NCI-H345 (cell line): ENCODE results near the gene AHNAK2.
A peak's percentile ranks its signal among the peaks of the same experiment; 100 is the strongest.

Experiments
- DNase-seq: peaks from one replicate; lab custom pipeline; 2025; lab: John Stamatoyannopoulos, UW

AHNAK2 gene

DNA sequence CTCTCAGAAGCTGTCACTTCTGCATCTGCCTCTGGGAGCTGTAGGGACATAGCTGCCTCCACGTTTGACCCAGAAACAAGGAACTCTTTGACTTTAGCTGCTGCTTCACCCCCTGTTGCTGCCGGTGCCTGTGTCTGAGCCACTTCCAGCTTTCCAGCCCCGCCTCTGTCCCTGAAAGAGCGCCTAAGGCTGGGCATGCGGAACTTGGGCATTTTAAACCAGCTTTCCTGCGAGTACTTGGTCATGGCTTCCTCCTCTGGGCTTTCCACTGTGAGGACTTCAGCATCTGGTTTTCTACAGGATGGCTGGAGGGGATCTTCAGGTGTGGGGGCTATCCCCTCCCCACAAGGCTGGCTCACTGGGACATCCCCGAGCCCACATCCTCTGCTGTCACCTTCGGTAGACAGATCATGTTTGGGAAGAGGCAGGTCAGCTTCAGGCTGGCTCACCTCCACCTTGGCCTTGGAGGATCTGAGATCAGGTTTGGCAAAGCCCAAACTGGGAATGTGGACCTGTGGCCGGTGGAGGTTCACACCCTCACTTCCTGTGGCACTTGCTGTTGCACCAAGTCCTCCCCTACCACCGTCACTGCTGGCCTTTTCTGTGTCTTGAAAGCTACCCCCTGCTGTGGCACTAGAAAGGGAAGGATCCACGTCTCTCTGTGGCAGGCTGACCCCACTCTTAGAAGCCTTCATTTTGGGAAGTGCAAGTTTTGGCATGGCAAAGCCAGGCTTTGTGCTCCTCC, 38.3 kb downstream of the AHNAK2 start:
- DNase-seq = no peak

DNA sequence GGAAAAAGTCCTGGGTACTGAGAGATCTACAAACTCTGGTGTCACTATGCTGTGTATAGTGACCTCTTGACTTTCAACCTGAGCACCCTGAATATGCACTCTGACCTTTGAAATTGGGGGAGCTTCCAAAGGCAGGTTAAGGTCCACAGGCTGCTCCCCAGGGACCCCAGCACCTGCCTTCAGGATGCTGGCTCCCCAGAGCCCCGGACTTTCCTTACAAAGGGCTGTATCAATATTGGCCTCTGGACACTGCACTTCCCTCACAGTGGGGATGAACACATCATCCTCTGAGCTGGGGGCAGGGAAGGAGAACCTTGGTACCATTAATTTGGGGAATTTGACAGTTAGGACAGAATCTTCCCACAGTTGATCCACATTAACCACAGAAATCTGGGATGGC, 39.2 kb downstream of the AHNAK2 start:
- DNase-seq = no peak

DNA sequence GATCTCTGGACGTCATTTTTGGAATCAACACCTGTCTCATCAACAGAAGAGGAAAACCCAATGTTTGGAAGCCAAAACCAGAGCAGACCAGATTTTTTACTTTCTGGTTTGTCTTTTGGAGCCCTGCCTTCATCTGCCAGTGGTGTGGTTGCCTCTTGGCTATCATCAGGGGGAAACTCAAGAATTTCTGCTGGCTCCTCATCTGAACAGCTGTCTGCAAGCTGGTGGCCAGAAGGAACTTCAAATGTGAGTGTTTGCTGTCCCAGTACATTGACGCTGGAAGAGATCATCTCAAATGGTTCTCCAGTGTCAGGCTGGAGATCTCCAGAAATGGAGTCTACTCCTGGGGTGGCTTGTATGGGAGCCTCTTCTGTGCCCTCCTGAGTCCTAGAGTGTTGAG, 39.7 kb downstream of the AHNAK2 start:
- DNase-seq = no peak

DNA sequence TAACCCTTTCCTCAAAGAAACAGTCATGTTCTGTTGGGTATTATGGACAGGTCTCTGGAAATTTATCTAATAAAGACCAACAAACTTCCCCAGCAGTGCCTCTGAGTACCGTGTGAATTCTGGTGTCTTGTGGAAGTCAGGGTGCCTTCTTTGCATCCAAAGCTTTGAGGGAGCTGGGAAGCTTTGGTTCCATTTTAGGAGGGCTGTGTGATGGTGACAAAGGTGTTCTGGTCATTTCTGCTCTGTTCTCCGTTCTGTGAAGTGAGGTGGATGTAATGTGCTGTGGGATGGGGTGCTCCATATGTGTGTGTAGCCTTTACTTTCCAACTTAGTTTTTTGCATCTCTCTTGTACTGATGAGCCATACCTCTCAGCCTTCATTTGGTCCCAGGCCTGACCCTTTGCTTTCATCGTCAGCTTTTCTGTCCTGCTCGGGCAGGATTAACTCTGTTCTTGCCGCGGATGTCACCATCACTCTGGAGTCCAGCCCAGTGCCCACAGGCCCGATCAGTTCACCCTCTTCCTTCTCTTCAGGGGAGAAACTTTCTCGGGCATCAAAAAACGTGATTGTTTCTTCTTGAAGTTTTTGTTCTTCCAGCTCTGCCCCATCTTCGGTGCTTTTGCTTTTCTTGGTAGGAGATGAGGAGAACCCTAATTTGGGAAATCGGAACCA, 40.3 kb downstream of the AHNAK2 start:
- no peak for DNase-seq

DNA sequence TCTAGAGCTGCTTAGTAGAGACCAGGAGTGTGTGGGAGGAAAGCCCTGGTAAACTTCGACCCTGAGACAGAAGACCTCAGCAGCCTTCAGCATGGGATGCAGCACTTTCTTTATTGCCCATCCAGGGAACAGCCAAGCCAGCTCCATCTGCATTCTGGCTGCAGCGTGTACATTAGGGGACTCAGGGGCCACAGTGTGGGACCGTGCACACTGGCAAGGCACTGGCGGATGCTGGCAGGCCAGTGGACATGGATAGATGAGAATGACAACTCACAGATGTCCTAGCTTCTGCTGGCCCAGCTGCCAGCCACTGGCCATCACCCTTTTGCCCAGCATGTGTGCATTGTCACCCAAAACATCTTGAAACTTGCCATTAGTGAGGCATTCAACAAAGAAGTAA, 41.0 kb downstream of the AHNAK2 start:
- no peak for DNase-seq

DNA sequence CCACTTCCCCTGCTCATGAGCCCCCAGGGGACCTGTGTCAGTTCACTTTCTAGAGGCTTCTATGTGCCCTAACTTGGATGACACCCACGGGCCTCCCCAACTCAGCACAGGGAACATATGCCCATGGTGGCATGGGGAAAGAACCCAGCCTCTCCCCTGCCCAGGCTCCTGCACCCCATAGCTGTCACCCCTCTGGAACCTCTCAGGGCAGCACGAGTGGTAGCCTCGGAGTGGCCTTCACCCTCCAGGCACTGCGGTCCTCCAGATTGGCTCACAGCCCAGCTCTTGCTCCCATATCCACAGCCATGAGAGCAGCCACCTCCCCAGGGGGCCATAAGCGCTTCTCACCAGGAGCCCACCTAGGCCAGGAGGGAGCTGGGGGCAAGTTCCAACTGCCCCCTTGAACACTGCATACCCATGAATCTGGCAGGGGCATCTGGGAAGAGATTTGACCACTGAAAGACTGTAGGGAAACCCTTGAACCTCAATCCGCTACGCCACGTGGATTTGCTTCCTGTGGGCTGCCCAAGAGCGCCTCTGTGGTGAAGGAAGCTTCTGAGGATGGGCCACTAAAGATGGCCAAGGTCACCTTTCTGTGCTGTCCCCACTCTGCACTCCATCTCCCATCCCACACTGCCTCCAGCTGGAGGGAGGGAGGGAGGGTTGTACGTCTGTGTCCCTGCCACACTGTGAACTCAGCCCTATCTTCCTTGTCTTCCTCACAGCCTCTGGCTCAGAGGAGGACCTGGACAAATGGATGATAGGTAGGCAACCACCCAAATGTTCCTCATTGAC, 41.6 kb downstream of the AHNAK2 start:
- no peak for DNase-seq

DNA sequence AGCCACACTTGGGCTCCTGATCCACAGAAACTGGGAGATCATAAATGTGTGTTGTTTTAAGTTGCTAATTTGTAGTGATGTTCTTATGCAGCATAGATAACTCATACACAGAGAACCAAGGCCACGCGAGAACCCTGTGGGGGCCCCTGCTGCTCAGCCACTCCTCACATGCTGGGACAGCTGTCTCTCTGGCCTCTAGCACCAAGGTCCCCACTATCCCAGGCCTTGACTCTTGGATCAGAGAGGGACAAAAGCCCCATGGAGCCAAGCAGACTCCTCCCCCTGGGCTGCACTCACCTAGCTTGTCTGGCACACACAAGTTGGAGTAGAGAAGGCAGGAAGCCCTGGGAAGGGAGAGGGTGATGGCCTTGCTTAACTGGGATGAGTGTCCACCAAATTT, 42.2 kb downstream of the AHNAK2 start:
- DNase-seq = no peak

DNA sequence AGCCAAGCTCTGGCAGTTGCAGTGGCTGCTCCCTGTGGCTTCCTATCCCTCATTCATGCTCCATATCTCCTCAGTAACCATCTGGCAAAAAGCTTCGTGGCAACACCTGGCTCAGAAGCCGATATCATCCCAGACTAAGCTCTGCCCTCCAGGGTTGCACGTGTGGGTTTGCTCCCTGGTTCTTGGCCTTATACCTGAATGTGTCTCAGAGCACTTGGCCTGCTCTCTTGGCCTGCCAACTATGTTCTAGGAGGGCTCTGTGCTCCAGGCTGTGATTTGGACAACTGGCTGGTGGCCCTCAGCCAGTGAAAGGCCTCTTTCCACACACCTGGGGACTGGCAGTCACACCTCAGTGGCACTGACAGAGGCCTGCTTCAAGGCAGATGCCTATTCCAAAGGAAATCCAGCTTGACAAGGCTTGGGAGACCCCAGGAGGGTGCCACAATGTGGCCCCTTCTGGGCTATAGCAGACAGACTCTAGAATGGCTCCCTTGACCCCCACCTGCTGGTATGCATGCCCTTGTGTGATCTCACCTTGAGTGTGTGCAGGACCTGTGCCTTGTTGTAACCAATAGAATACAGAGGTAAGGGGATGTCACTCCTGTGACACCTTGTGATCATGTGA, 43.0 kb downstream of the AHNAK2 start:
- peak; percentile 27 for DNase-seq

DNA sequence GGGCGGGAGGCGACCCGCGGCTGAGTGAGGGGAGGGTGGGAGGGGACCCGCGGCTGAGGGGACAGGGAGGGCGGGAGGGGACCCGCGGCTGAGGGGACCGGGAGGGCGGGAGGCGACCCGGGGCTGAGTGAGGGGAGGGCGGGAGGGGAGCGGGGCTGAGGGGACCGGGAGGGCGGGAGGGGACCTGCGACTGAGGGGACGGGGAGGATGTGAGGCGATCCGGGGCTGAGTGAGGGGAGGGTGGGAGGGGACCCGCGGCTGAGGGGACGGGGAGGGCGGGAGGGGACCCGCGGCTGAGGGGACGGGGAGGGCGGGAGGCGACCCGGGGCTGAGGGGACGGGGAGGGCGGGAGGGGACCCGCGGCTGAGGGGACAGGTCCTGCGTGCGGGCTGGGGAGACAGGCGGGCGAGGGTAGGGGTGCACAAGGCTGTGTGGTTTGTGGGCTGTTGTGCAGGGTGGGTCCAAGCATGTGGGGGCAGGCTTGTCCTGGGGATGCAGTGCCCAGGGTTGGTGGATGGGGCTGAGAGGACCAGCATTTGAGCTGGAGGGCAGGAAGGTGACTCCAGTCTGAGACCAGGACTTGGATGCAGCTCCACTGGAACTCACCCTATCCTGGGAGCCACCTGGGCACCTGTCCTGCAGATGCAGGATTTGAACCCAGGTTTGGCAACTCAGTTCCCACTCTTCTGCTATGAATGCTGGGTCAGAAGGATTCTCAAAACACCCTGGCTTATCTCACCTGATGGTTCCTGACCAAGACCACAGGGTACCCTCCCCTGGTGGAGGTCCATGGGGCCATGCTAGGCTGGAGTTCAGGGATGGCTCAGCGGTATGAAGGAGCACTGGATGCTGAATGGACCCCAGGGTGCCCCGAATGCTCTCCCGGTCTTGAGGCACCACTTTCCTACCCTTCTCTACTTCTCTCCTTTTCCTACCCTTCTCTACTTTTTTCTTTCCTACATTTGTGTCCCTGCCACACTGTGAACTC, 44.1 kb downstream of the AHNAK2 start:
- DNase-seq = no peak

DNA sequence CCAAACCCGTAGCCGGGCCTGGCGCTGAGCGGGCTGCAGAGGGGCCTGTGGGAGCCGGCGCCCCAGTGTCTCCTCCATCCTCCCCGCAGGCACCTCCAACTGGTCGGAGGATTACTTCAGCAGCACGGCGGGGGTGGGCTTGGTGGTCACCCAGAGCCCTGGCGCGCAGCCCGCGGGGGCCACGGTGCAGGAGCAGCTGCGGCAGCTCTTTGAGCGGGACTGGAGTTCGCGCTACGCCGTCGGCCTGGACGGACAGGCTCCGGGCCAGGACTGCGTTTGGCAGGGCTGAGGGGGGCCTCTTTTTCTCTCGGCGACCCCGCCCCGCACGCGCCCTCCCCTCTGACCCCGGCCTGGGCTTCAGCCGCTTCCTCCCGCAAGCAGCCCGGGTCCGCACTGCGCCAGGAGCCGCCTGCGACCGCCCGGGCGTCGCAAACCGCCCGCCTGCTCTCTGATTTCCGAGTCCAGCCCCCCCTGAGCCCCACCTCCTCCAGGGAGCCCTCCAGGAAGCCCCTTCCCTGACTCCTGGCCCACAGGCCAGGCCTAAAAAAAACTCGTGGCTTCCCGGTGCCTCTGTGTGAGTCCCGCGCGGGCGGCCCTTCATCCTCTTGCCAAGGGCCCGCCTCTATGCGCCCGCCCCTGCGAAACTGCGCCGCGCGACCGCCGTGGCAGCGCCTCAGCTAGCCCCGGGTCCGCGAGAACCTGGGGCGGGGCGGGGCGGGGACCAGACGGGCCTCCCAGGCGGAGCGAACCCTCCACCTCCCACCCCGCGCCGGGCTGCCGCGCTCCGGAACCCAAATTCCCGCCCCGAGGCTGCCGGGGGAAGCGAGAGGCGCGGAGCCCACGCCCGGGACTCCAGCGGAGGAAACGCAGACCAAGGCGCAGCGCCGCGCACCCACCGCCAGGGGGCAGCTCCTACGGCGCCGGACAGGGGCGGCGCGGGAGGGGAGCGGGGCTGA, 45.2 kb downstream of the AHNAK2 start:
- peak; percentile 83 for DNase-seq

DNA sequence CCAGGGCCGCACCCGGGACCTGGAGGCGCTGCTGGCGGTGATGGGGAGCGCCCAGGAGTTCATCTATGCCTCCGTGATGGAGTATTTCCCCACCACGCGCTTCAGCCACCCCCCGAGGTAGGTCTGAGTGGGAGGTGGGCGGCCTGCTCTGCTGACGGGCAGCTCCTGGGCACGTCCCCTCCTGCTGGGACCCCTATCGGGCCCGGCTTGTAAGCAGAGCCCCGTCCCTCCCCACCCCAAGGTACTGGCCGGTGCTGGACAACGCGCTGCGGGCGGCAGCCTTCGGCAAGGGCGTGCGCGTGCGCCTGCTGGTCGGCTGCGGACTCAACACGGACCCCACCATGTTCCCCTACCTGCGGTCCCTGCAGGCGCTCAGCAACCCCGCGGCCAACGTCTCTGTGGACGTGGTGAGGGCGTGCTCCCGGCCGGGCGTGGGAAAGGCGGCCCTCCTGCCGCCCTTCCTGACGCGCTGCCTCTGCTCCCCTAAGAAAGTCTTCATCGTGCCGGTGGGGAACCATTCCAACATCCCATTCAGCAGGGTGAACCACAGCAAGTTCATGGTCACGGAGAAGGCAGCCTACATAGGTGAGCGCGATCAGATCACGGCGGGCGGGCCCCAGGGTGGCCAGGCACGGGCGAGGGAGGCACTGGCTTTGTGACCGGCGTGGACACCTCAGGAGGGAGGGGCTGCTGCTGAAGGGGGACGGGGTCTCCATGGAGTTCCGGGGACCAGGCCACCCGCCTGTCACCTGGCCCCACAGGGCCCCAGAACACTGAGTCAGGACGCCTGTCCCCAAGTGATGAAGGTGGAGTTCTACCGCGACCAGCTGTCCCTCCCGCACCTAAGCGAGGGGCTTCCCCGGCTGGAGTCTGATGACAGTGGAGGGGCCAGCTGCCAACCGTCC, 46.2 kb downstream of the AHNAK2 start:
- DNase-seq = no peak

DNA sequence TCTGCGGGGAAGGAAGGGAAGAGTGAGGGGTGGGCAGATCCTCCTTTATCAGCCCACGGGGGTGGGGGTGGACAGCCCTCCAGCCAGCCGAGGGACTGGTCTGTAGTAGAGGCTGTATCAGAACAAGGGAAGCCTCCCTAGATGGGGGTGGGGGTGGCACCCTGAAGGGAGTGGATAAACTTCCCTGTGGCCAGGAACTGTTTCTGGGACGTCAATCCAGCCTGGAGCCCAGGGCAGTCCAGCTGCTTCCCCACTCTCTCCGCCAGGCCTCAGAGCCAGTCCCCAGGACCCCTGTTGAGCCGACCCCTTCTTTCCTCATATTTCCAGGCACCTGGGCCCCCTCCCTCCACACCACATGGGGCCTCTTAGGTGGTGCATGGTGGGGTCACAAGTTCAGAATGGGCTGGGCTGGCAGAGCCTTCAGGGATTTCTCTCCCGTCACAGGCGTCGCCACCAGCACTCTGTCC, 46.8 kb downstream of the AHNAK2 start:
- DNase-seq = no peak

DNA sequence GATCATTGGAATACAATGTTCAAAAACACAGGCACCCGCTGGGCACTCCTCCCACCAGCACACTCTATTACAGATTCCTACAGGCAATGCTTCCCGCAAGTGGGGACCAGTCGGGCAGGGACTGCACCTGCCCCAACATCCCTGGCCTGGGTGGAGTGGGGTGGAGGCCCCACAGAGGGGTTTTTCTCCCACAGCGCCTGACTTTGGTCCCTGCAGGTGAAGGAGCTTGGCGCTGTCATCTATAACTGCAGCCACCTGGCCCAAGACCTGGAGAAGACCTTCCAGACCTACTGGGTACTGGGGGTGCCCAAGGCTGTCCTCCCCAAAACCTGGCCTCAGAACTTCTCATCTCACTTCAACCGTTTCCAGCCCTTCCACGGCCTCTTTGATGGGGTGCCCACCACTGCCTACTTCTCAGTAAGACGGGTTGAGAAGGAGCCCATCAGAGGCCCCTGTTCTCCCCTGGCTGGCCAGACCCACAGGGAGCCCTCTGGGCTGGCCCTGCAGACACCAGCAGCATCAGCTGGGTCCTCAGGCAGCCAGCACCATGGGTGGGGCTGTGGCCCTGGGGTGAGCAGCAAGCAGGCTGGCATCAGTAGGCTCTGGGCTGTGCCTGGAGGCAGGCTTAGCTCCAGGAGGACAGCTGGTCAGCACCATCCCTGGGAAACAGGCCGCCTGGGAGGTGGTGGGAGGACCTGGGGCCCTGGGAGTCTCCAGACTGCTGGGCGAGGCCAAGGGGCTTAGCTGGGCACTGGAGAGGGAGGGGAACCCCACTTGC, 47.5 kb downstream of the AHNAK2 start:
- no peak for DNase-seq

DNA sequence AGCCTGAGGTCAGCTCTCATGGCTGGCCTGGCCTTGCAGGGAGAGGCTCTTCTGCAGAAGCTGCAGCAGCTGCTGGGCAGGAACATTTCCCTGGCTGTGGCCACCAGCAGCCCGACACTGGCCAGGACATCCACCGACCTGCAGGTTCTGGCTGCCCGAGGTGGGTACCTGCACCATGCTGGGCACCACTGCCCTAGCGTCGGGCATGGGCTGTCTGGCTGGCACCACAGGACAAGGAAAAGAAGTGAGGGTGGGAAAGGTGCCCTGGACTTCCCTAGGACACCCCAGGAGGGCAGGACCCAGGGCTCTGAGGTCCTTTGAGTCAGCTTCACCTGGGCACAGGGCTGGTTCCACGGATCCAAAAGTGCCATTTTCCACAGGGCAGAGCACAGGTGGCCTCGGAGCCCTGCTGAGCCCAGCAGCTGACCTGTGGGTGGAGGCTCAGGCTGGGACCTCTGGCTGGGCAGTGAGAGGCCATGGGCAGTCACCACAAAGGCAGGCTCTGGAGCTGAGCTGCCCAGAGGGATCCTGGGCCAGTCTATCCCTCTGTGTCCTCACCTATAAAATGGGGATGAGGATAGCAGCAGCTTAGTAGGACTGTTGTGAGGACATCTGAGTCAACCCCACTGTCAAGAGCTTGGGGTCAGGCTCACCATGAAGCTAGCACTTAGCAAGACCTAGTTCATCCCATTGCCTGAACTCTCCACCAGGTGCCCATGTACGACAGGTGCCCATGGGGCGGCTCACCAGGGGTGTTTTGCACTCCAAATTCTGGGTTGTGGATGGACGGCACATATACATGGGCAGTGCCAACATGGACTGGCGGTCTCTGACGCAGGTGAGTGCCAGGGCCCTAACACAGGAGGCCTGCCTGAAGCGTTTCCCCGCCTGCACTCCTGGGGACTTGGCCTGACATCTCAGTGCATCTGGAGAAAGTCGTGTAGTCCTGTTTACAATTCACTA, 48.6 kb downstream of the AHNAK2 start:
- DNase-seq = no peak

DNA sequence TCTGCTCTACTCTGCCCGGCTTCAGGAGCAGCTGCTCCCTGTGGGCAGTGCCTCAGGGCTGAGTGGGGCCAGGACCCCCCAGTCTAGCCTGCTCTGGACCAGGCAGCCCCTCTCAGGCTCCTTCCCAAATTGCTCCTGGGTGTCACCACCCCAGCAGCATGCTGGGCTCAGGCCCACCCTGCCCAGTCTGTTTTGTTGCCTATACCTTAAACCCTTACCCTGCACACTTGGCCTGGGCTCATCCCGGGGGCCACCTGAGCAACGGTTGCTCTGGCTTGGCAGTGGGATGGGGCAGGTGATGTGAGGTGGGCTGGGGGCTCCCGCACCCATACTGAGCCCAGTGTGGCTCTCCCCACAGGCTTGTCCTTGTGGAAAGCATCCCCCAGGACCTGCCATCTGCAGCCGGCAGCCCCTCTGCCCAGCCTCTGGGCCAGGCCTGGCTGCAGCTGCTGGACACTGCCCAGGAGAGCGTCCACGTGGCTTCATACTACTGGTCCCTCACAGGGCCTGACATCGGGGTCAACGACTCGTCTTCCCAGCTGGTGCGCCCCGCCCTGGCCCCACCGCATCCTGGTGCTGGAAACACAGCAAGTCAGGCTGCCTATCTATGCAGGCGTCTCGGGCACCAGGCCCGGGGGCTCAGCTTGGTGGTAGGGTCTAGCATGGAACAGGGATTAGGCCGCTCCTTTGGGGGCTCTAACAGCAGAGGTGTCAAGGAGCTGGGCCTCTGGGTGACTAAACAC, 49.6 kb downstream of the AHNAK2 start:
- DNase-seq = no peak

DNA sequence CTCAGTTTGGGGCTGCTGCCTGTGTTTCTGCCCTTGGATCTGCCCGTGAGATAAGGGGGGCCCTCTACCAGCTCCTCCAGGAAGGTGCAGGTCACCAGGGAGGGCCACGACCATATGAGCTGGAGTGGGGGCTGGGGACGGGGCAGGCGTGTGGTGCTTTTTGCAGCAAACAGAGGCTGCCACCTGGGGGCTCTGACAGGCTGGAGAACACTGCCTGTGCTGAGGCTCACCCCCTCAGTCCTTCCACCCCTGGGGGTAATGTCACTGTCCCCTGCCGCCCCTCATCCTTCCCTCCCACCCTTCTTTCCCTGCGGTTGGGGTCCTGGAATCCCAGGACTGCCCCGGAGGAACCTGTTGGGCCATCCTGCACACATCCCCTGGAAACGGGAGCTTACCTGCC, 50.3 kb downstream of the AHNAK2 start:
- no peak for DNase-seq
